Left hindlimb (tissue), 1 donor: Measurements from ENCODE around the gene PIGV.
"Not testable (repeated sequence)": the region's sequence is repeated elsewhere in the genome, so short reads cannot be mapped to it uniquely, and the experiment has no call there.

ENCODE experiments used
- DNase-seq: peaks from one replicate; pipeline ENCODE4 v3.0.0-alpha.2; 2018

PIGV gene

DNA sequence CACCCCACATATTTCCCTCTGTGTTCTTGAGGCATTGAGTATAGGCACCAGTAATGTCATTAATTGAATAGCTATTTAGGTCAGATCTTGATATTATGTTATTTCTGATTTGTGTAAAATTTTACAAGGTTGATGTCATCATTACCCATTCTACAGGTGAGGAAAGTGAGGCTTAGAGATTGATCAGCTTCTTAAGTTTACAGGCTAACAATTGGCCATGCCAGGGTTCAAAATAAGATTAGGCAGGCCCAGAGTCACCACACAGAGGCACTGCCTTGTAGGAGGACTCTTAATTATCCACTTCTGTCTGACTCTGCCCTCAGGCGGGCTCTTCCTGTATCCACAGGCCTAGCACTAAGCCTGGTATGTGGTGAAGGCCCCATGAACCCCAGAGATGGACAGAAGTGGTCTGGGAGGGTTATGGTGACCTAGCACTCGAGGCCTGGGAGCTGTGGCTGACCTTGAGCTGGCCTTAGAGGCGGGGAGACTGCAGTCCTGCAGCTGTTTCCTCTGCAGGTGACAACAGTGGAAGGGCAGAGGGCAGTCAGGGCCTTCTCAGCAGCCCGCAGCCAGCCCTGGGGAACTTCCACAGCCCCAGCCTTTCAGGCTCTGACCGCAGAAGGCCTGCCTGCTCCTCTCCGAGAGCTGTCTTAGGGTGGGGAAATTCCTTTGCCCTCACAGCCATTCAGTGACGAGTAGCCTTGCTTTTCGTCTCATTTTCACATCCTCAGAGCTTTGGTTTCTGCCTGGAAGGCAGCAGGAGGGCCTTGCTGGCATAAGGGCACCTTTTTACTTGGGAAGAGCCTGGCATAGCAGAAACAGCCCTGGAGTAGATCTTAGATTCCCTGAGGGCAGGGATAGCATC, 51.0 kb downstream of the PIGV start:
- DNase-seq = no peak

DNA sequence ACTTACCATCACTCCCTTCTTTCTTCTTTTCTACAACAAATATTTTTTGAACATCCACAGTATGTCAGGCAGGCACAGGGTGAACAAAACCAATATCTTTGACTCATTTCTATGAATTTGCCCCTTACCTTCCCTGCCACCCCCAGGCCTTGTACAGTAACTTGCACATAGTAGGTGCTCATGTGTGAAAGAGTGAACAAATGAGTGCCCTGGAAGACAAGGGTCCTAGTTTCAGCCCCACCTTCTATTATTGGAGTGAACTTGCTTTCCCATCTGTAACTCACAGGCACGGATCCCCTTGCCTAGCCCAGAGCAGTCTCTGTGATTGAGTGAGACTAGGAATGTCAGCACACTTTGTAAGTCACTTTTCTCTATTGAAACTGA, 51.6 kb downstream of the PIGV start:
- DNase-seq = no peak

DNA sequence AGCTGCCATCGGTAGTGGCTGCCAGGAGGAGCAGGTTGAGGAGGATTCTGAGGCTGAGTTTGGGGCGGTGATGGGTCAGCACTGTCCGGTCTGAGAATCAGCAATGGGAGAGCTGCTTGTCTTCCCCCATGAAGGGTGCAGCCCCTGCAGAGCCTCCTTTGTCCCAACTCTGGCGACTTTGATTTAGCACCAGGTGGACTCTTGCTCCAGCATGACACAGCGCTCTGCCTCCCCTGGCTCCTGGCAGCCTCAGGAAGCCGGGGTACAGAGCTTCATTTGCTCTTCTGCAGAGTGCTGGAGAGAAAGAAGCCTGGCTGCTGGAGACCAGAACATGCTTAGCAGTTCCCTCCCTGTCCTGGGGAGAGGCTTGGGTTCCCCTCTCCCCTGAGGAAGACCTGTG, 52.0 kb downstream of the PIGV start:
- no peak for DNase-seq

DNA sequence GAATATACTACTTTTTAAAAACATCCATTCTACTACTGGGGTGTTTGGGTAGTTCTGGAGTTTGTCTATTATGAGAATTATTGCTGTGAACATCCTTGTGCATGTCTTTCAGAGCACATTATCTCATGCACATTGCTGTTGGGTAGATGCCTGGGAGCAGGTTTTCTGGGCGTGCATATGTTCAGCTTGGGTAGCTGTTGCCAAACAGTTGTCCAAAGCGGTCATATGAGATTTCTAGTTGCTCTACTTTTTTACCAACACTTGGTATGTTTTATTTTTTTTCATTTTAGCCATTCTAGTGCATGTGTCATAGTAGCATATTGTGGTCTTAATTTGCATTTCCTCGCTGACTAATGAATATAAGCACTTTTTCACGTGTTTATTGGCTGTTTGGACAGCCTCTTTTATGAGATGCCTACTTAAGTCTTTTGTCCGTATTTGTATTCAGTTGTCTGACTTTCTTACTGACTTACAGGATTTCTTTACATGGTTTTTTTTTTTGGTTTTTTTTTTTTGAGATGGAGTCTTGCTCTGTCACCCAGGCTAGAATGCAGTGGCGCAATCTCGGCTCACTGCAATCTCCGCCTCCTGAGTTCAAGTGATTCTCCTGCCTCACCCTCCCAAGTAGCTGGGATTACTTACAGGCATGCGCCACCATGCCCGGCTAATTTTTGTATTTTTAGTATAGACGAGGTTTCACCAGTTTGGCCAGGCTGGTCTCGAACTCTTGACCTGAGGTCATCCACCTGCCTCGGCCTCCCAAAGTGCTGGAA, 56.9 kb downstream of the PIGV start:
- DNase-seq = no peak

DNA sequence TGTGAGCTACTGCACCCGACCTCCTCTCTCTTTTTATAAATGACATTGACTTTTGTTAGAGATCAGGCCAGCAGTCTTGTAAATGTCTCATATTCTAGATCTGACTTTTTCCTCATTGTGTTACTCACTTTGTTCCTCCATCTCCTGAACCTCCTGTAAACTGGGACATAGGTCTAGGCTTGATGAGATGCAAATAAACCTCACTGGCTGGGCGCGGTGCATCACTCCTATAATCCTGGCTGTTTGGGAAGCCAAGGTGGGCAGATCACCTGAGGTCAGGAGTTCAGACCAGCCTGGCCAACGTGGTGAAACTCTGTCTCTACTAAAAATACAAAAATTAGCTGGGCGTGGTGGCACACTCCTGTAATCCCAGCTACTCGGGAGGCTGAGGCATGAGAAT, 60.1 kb downstream of the PIGV start:
- not testable (repeated sequence) for DNase-seq
